GM12878 (cell line): ENCODE results near the gene GDF11. TPM values are rescaled to one million over a fixed set of nuclear protein-coding genes. Genes with fewer than 3 reads are reported as not detected.

Experiments
- BACH1 ChIP-seq: fragments of 450-650 bp; IDR thresholded peaks from 2 replicates; pipeline ENCODE4 v1.6.1; 2017; ENCODE audit warnings: mild to moderate bottlenecking, borderline replicate concordance
- BMI1 ChIP-seq: fragments of 450-650 bp; IDR thresholded peaks from 2 replicates; pipeline ENCODE4 v1.6.1; 2016; ENCODE audit warnings: mild to moderate bottlenecking, moderate library complexity, borderline replicate concordance
- CHD2 ChIP-seq: IDR thresholded peaks from 2 replicates; pipeline ENCODE4 v1.6.1; 2011; ENCODE audit warnings: low read depth, low read length, improper control_type of control experiment, borderline replicate concordance
- EGR1 ChIP-seq, 2 experiments: IDR thresholded peaks; 1 replicate in 1 of 2; 2 replicates in 1 of 2; pipeline ENCODE4 v1.6.1; 2011 to 2012; ENCODE audit warnings: low read depth in 2 of 2, low read length in 2 of 2, borderline replicate concordance in 1 of 2, mild to moderate bottlenecking in 1 of 2, moderate library complexity in 1 of 2
- KDM1A ChIP-seq: fragments of 200-600 bp; sonication (generic); IDR thresholded peaks from 2 replicates; pipeline ENCODE4 v1.6.1; 2016; ENCODE audit warnings: borderline replicate concordance
- LARP7 ChIP-seq: fragments of 450-650 bp; IDR thresholded peaks from 2 replicates; pipeline ENCODE4 v1.6.1; 2017; ENCODE audit warnings: mild to moderate bottlenecking
- MEF2B ChIP-seq: fragments of 450-650 bp; IDR thresholded peaks from 2 replicates; pipeline ENCODE4 v1.6.1; 2018; ENCODE audit warnings: mild to moderate bottlenecking, moderate library complexity; ENCODE audit not compliant: partially characterized antibody, poor library complexity, severe bottlenecking
- MTA3 ChIP-seq: IDR thresholded peaks from 2 replicates; pipeline ENCODE4 v1.6.1; 2012; ENCODE audit warnings: low read length, inconsistent platforms, borderline replicate concordance
- MYB ChIP-seq: fragments of 150-350 bp; IDR thresholded peaks from 2 replicates; pipeline ENCODE4 v1.6.1; 2014; ENCODE audit warnings: mild to moderate bottlenecking, low read depth, low read length, borderline replicate concordance
- PAX5 ChIP-seq: IDR thresholded peaks from 2 replicates; pipeline ENCODE4 v1.6.1; 2011; ENCODE audit warnings: low read depth, low read length, borderline replicate concordance
- PAX8 ChIP-seq: fragments of 450-650 bp; IDR thresholded peaks from 2 replicates; pipeline ENCODE4 v1.6.1; 2017; ENCODE audit warnings: mild to moderate bottlenecking, moderate library complexity
- PML ChIP-seq: IDR thresholded peaks from 2 replicates; pipeline ENCODE4 v1.6.1; 2012; ENCODE audit warnings: low read length, inconsistent platforms
- RAD51 ChIP-seq: fragments of 450-650 bp; IDR thresholded peaks from 2 replicates; pipeline ENCODE4 v1.6.1; 2016; ENCODE audit warnings: moderate library complexity, mild to moderate bottlenecking, inconsistent platforms
- RELA ChIP-seq: fragments of 450-650 bp; IDR thresholded peaks from 2 replicates; pipeline ENCODE4 v1.8.0; 2014; ENCODE audit warnings: borderline replicate concordance; ENCODE audit not compliant: partially characterized antibody
- SREBF1 ChIP-seq: IDR thresholded peaks from 2 replicates; pipeline ENCODE4 v1.6.1; 2012; ENCODE audit warnings: mild to moderate bottlenecking, low read length
- STAT1 ChIP-seq: fragments of 450-650 bp; conservative IDR thresholded peaks from 2 replicates; pipeline ENCODE4 v1.6.1; 2014; ENCODE audit warnings: antibody characterized with exemption, mild to moderate bottlenecking
- TBL1XR1 ChIP-seq: IDR thresholded peaks from 2 replicates; pipeline ENCODE4 v1.6.1; 2012; ENCODE audit warnings: low read depth, low read length, improper control_type of control experiment
- TCF3 ChIP-seq: IDR thresholded peaks from 2 replicates; pipeline ENCODE4 v1.6.1; 2012; ENCODE audit warnings: low read depth, mild to moderate bottlenecking, low read length, borderline replicate concordance; ENCODE audit not compliant: insufficient read depth
- ZNF207 ChIP-seq: fragments of 450-650 bp; IDR thresholded peaks from 2 replicates; pipeline ENCODE4 v1.6.1; 2014; ENCODE audit warnings: antibody characterized with exemption, mild to moderate bottlenecking, borderline replicate concordance
- polyA plus RNA-seq, 11 experiments: library from polyadenylated mRNA; depleted of rRNA in 4 of 11; unstranded in 6 of 11; stranded (reverse) in 5 of 11; fragments of >200 nt; fragmentation: Nextera tagmentation in 4 of 11; fragmentation: Illumina TruSeq in 1 of 11; extraction: Ambion mirVana in 4 of 11; extraction: Trizol in 1 of 11; gene quantifications; 1 replicate in 1 of 11; 2 replicates in 10 of 11; pipeline versions ENCODE4 v1.2.1 to v1.2.3, GENCODE V29; 2011 to 2016; ENCODE audit warnings: inconsistent platforms in 2 of 11, missing spikeins in 2 of 11, low read depth in 1 of 11
- total RNA-seq, 4 experiments: library from RNA; depleted of rRNA in 3 of 4; stranded (reverse); fragments of >200 nt in 3 of 4; fragmentation: Illumina TruSeq in 1 of 4; extraction: Trizol in 1 of 4; gene quantifications; 2 replicates each; pipeline versions ENCODE4 v1.2.1 to v1.2.3, GENCODE V29; 2013 to 2021
- TF ChIP-seq, protein P1 (sequence below): IDR thresholded peaks from 2 replicates; pipeline ENCODE4 v1.6.1; 2011; ENCODE audit warnings: mild to moderate bottlenecking, low read depth, low read length, moderate library complexity; ENCODE audit not compliant: insufficient replicate concordance
- TF ChIP-seq, protein P2 (sequence below): fragments of 450-650 bp; IDR thresholded peaks from 2 replicates; pipeline ENCODE4 v1.6.1; 2014; ENCODE audit warnings: mild to moderate bottlenecking
- TF ChIP-seq, protein P3 (sequence below): fragments of 450-650 bp; IDR thresholded peaks from 2 replicates; pipeline ENCODE4 v1.6.1; 2016; ENCODE audit warnings: mild to moderate bottlenecking
- TF ChIP-seq, protein P4 (sequence below): fragments of 450-650 bp; IDR thresholded peaks from 2 replicates; pipeline ENCODE4 v1.6.1; 2016; ENCODE audit warnings: mild to moderate bottlenecking
- TF ChIP-seq, protein P5 (sequence below): fragments of 150-350 bp; IDR thresholded peaks from 2 replicates; pipeline ENCODE4 v1.6.1; 2014; ENCODE audit warnings: mild to moderate bottlenecking, low read depth, low read length

GDF11 gene
- total and polyA plus RNA-seq, 10 of the 15 experiments (the other 5 are each of a cell fraction or from before 2014, with no cell fraction given): 0.83 to 15.4 (median 4.3) TPM

DNA sequence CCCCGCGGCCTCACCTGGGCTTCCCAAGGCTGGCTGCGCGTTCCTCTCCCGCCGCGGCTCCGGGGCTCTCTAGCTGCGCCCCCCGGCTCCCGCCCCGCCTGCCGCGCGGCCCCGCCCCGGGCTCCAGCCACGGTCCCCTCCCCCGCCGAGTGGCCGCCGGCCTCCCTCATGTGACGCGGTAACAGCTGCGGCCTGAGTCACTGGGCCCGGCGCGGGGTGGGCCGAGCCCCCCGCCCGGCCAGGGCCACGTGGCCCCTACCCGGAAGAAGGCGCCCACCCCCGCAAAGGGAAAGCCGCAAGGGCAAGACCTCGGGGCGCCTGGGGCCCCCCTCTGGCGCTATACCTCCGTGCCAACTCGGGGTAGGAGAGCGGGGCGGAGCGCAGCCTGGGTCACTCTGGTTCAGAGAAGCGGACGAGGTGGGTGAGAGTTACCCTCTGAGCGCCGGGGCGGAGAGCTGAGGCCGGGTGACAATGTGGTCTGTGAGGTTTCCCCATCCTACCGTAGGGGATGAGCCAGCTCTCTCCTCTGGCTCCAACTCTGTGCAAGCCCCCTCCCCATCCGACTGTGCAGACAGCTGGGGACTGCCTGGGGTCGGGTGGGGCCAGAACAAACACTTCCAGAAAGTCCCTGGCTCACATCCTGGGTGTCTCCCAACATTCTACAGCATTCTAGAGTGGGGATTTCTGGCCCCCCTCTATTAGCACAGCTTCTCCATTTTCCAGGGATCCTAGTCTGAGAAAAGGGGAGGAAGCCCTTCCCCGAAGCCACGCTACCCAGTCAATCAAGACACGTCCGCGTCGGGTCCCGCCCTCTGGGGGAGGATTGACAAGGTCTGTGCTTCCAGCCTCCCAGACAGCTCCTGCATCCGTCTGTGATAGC lies 13.7 kb upstream of the GDF11 start, which contains the start of gene CD63 (continued):
- TF ChIP-seq, protein P1, sequence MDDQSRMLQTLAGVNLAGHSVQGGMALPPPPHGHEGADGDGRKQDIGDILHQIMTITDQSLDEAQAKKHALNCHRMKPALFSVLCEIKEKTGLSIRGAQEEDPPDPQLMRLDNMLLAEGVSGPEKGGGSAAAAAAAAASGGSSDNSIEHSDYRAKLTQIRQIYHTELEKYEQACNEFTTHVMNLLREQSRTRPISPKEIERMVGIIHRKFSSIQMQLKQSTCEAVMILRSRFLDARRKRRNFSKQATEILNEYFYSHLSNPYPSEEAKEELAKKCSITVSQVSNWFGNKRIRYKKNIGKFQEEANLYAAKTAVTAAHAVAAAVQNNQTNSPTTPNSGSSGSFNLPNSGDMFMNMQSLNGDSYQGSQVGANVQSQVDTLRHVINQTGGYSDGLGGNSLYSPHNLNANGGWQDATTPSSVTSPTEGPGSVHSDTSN: peak; percentile 94
- TF ChIP-seq ZNF207 (no peak), RELA (peak; percentile 15), MTA3 (no peak; the same call in 1 of the 2 replicates), TCF3 (peak; percentile 87), PAX5 (0 out of 2 replicates have a peak, but pooled peaks have one; percentile 17), TBL1XR1 (peak; percentile 63), RAD51 (peak; percentile 84), BACH1 (peak; percentile 21; the same call in 1 of the 2 replicates), PAX8 (0 out of 2 replicates have a peak, but pooled peaks have one; percentile 20), LARP7 (no peak; the same call in none of the 2 replicates), PML (peak; percentile 57; the same call in 1 of the 2 replicates), MEF2B (peak; percentile 65), SREBF1 (no peak), MYB (no peak), STAT1 (no peak), EGR1 (IDR thresholded peaks at IDR 0.05; ENCODE audit: borderline replicate concordance in 1 of 2, low read depth in 2 of 2, low read length in 2 of 2) (peak in 1 of 2 experiments; percentile 98; a peak in 2 of 3 replicates), BMI1 (no peak), CHD2 (peak; percentile 69), KDM1A (no peak)
- TF ChIP-seq, protein P2, sequence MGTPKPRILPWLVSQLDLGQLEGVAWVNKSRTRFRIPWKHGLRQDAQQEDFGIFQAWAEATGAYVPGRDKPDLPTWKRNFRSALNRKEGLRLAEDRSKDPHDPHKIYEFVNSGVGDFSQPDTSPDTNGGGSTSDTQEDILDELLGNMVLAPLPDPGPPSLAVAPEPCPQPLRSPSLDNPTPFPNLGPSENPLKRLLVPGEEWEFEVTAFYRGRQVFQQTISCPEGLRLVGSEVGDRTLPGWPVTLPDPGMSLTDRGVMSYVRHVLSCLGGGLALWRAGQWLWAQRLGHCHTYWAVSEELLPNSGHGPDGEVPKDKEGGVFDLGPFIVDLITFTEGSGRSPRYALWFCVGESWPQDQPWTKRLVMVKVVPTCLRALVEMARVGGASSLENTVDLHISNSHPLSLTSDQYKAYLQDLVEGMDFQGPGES: no peak
- TF ChIP-seq, protein P3, sequence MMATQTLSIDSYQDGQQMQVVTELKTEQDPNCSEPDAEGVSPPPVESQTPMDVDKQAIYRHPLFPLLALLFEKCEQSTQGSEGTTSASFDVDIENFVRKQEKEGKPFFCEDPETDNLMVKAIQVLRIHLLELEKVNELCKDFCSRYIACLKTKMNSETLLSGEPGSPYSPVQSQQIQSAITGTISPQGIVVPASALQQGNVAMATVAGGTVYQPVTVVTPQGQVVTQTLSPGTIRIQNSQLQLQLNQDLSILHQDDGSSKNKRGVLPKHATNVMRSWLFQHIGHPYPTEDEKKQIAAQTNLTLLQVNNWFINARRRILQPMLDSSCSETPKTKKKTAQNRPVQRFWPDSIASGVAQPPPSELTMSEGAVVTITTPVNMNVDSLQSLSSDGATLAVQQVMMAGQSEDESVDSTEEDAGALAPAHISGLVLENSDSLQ: peak; percentile 97
- TF ChIP-seq, protein P4, sequence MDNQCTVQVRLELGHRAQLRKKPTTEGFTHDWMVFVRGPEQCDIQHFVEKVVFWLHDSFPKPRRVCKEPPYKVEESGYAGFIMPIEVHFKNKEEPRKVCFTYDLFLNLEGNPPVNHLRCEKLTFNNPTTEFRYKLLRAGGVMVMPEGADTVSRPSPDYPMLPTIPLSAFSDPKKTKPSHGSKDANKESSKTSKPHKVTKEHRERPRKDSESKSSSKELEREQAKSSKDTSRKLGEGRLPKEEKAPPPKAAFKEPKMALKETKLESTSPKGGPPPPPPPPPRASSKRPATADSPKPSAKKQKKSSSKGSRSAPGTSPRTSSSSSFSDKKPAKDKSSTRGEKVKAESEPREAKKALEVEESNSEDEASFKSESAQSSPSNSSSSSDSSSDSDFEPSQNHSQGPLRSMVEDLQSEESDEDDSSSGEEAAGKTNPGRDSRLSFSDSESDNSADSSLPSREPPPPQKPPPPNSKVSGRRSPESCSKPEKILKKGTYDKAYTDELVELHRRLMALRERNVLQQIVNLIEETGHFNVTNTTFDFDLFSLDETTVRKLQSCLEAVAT: peak; percentile 59; the same call in 1 of the 2 replicates
- TF ChIP-seq, protein P5, sequence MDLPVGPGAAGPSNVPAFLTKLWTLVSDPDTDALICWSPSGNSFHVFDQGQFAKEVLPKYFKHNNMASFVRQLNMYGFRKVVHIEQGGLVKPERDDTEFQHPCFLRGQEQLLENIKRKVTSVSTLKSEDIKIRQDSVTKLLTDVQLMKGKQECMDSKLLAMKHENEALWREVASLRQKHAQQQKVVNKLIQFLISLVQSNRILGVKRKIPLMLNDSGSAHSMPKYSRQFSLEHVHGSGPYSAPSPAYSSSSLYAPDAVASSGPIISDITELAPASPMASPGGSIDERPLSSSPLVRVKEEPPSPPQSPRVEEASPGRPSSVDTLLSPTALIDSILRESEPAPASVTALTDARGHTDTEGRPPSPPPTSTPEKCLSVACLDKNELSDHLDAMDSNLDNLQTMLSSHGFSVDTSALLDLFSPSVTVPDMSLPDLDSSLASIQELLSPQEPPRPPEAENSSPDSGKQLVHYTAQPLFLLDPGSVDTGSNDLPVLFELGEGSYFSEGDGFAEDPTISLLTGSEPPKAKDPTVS: 0 out of 2 replicates have a peak, but pooled peaks have one; percentile 7
